H1 (cell line): Measurements from ENCODE around the gene C7orf57. TPM values are rescaled to one million over a fixed set of nuclear protein-coding genes. Genes with fewer than 3 reads are reported as not detected.

Source experiments
- CTCF ChIA-PET: fragments of 300-600 bp; sonication (Branson Sonifier 250); formaldehyde crosslinking; loops from one replicate; lab custom pipeline; 2021; ENCODE audit not compliant: partially characterized antibody; lab: Charles Lee
- POLR2A ChIA-PET: fragments of 300-600 bp; sonication (Branson Sonifier 250); formaldehyde crosslinking; loops from one replicate; lab custom pipeline; 2021; ENCODE audit warnings: inconsistent platforms; ENCODE audit not compliant: partially characterized antibody; lab: Charles Lee
- DNase-seq, 2 experiments: peaks; one replicate each; pipeline versions ENCODE4 v3.0.0 to v3.0.0-alpha.2; 2010 to 2022; ENCODE audit warnings: low spot score in 2 of 2, low read depth in 1 of 2, mixed read lengths in 1 of 2
- FAIRE-seq: peaks from 2 replicates; lab custom pipeline; 2011; peaks lifted over from hg19 to GRCh38; lab: Jason Lieb, UNC
- H2AFZ ChIP-seq: 2 replicates; pipeline ENCODE4 v1.8.1; 2012; ENCODE audit warnings: low read length, inconsistent platforms
- H2AK5ac ChIP-seq: 2 replicates; pipeline ENCODE4 v1.6.1; 2013; ENCODE audit warnings: low read depth, low read length
- H2BK120ac ChIP-seq: replicated peaks from 2 replicates; pipeline ENCODE3; 2013; ENCODE audit warnings: low read depth, low read length, inconsistent platforms
- H2BK12ac ChIP-seq: 2 replicates; pipeline ENCODE4 v1.6.1; 2013; ENCODE audit warnings: low read depth, low read length
- H2BK15ac ChIP-seq: 2 replicates; pipeline ENCODE4 v1.6.1; 2013; ENCODE audit warnings: low read length
- H2BK20ac ChIP-seq: 2 replicates; pipeline ENCODE4 v1.6.1; 2013; ENCODE audit warnings: low read length
- H2BK5ac ChIP-seq: 2 replicates; pipeline ENCODE4 v1.6.1; 2013; ENCODE audit warnings: low read depth, low read length
- H3K14ac ChIP-seq: 2 replicates; pipeline ENCODE4 v1.6.1; 2013; ENCODE audit warnings: inconsistent platforms; ENCODE audit not compliant: insufficient read length
- H3K18ac ChIP-seq: 2 replicates; pipeline ENCODE4 v1.6.1; 2013; ENCODE audit warnings: low read length; ENCODE audit errors: extremely low read depth
- H3K23ac ChIP-seq: 2 replicates; pipeline ENCODE4 v1.6.1; 2013; ENCODE audit warnings: inconsistent platforms; ENCODE audit not compliant: insufficient read length
- H3K23me2 ChIP-seq: 2 replicates; pipeline ENCODE4 v1.6.1; 2013; ENCODE audit warnings: low read depth, low read length
- H3K27ac ChIP-seq: 2 replicates; pipeline ENCODE4 v1.6.1; 2011; ENCODE audit warnings: low read depth, low read length, inconsistent platforms
- H3K27me3 ChIP-seq, 4 experiments: replicated peaks in 1 of 4; 1 replicate in 1 of 4; 2 replicates in 3 of 4; pipeline versions ENCODE4 v1.6.1 to v1.8.1; 2011 to 2013; ENCODE audit warnings: low read length in 3 of 4, mild to moderate bottlenecking in 3 of 4, inconsistent platforms in 2 of 4, mixed read lengths in 2 of 4, moderate library complexity in 1 of 4; ENCODE audit not compliant: control insufficient read depth in 3 of 4, insufficient read depth in 3 of 4; ENCODE audit errors: extremely low read depth in 1 of 4
- H3K36me3 ChIP-seq, 4 experiments: 2 replicates each; pipeline versions ENCODE4 v1.6.1 to v1.8.1; 2011 to 2013; ENCODE audit warnings: mild to moderate bottlenecking in 4 of 4, low read length in 3 of 4, moderate library complexity in 2 of 4, control low read depth in 1 of 4, inconsistent platforms in 1 of 4; ENCODE audit not compliant: insufficient read depth in 4 of 4, control insufficient read depth in 2 of 4
- H3K4ac ChIP-seq: replicated peaks from 2 replicates; pipeline ENCODE3; 2013; ENCODE audit warnings: low read length, low read depth, mixed read lengths, inconsistent platforms; ENCODE audit not compliant: insufficient read length
- H3K4me1 ChIP-seq, 4 experiments: replicated peaks in 1 of 4; 1 replicate in 1 of 4; 2 replicates in 3 of 4; pipeline versions ENCODE4 v1.6.1 to v1.8.1; 2011 to 2013; ENCODE audit warnings: low read length in 3 of 4, inconsistent platforms in 2 of 4, mixed read lengths in 1 of 4; ENCODE audit not compliant: insufficient read depth in 4 of 4, control insufficient read depth in 3 of 4
- H3K4me2 ChIP-seq, 2 experiments: 2 replicates each; pipeline versions ENCODE4 v1.6.1 to v1.8.1; 2011 to 2013; ENCODE audit warnings: low read depth in 2 of 2, low read length in 2 of 2, control low read depth in 1 of 2, inconsistent platforms in 1 of 2, mild to moderate bottlenecking in 1 of 2; ENCODE audit not compliant: insufficient read depth in 1 of 2
- H3K4me3 ChIP-seq, 4 experiments: fragments of 200-600, 300-600 bp in 1 of 4; sonication (generic), shearing (Covaris generic), sonication (Bioruptor Twin) in 1 of 4; 2 replicates each; pipeline versions ENCODE4 v1.5.1 to v1.8.1; 2011 to 2016; ENCODE audit warnings: low read length in 4 of 4, low read depth in 3 of 4, control low read depth in 2 of 4, inconsistent platforms in 2 of 4, mild to moderate bottlenecking in 2 of 4, mixed read lengths in 1 of 4, moderate library complexity in 1 of 4; ENCODE audit not compliant: insufficient read depth in 2 of 4; ENCODE audit errors: extremely low read depth in 1 of 4
- H3K56ac ChIP-seq: replicated peaks from 2 replicates; pipeline ENCODE3; 2013; ENCODE audit warnings: low read depth, mild to moderate bottlenecking, mixed read lengths, low read length, inconsistent platforms; ENCODE audit not compliant: insufficient read length
- H3K79me1 ChIP-seq: 2 replicates; pipeline ENCODE4 v1.6.1; 2013; ENCODE audit warnings: low read depth, low read length, control low read depth
- H3K79me2 ChIP-seq, 2 experiments: 2 replicates each; pipeline versions ENCODE4 v1.6.1 to v1.8.1; 2012 to 2013; ENCODE audit warnings: low read length in 2 of 2, mild to moderate bottlenecking in 2 of 2, inconsistent platforms in 1 of 2; ENCODE audit not compliant: insufficient read depth in 2 of 2, control insufficient read depth in 1 of 2
- H3K9ac ChIP-seq, 4 experiments: replicated peaks in 1 of 4; 1 replicate in 1 of 4; 2 replicates in 3 of 4; pipeline versions ENCODE4 v1.6.1 to v1.8.1; 2011 to 2013; ENCODE audit warnings: low read depth in 3 of 4, low read length in 3 of 4, control low read depth in 2 of 4, mild to moderate bottlenecking in 2 of 4, moderate library complexity in 2 of 4, inconsistent platforms in 1 of 4; ENCODE audit errors: extremely low read depth in 1 of 4
- H3K9me3 ChIP-seq, 2 experiments: 2 replicates each; pipeline versions ENCODE4 v1.6.1 to v1.8.1; 2012 to 2013; ENCODE audit warnings: mild to moderate bottlenecking in 2 of 2, moderate library complexity in 2 of 2, control low read depth in 1 of 2, inconsistent platforms in 1 of 2, low read depth in 1 of 2, low read length in 1 of 2, mixed read lengths in 1 of 2; ENCODE audit not compliant: insufficient read depth in 2 of 2
- H4K20me1 ChIP-seq, 2 experiments: replicated peaks in 1 of 2; 2 replicates each; pipeline versions ENCODE3 to v1.8.1; 2011 to 2013; ENCODE audit warnings: inconsistent platforms in 2 of 2, low read length in 2 of 2, mild to moderate bottlenecking in 1 of 2; ENCODE audit not compliant: insufficient read depth in 2 of 2, control insufficient read depth in 1 of 2
- H4K5ac ChIP-seq: 2 replicates; pipeline ENCODE4 v1.6.1; 2013; ENCODE audit warnings: low read length, low read depth, mixed read lengths, inconsistent platforms; ENCODE audit not compliant: insufficient read length
- H4K8ac ChIP-seq: 2 replicates; pipeline ENCODE4 v1.8.0; 2013; ENCODE audit warnings: mild to moderate bottlenecking, moderate library complexity, low read length, inconsistent platforms; ENCODE audit not compliant: insufficient read depth; ENCODE audit errors: extremely low read depth
- H4K91ac ChIP-seq: replicated peaks from 2 replicates; pipeline ENCODE3; 2013; ENCODE audit warnings: low read length, mixed read lengths, inconsistent platforms; ENCODE audit not compliant: insufficient read length
- BRCA1 ChIP-seq: IDR thresholded peaks from 2 replicates; pipeline ENCODE4 v1.6.1; 2012; ENCODE audit warnings: low read depth, low read length, improper control_type of control experiment
- CEBPB ChIP-seq: IDR thresholded peaks from 2 replicates; pipeline ENCODE4 v1.6.1; 2012; ENCODE audit warnings: low read depth, low read length
- EGR1 ChIP-seq: IDR thresholded peaks from 2 replicates; pipeline ENCODE4 v1.6.1; 2011; ENCODE audit warnings: low read depth, low read length, borderline replicate concordance
- EP300 ChIP-seq, 2 experiments: IDR thresholded peaks; 1 replicate in 1 of 2; 2 replicates in 1 of 2; pipeline ENCODE4 v1.6.1; 2011 to 2012; ENCODE audit warnings: low read depth in 2 of 2, low read length in 2 of 2, mild to moderate bottlenecking in 2 of 2, borderline replicate concordance in 1 of 2, inconsistent platforms in 1 of 2, moderate library complexity in 1 of 2
- PHF8 ChIP-seq: fragments of 200-600 bp; sonication (generic); conservative IDR thresholded peaks from 2 replicates; pipeline ENCODE4 v1.7.1; 2012; ENCODE audit warnings: low read depth, mild to moderate bottlenecking, inconsistent platforms, low read length, moderate library complexity
- SIRT6 ChIP-seq: IDR thresholded peaks from one replicate; pipeline ENCODE4 v1.7.1; 2012; ENCODE audit warnings: low read length, inconsistent platforms
- SP1 ChIP-seq: IDR thresholded peaks from 2 replicates; pipeline ENCODE4 v1.6.1; 2011; ENCODE audit warnings: low read depth, low read length
- SRF ChIP-seq: IDR thresholded peaks from 2 replicates; pipeline ENCODE4 v1.6.1; 2011; ENCODE audit warnings: mild to moderate bottlenecking, low read depth, low read length, moderate library complexity
- ZNF274 ChIP-seq: IDR thresholded peaks from 2 replicates; pipeline ENCODE4 v1.7.0; 2012; ENCODE audit warnings: low read length, borderline replicate concordance; ENCODE audit errors: extremely low read depth
- WGBS, 2 experiments: shearing (Covaris generic) in 1 of 2; methylation state at CpG; one replicate each; pipeline versions ENCODE4 v1.1.6 to v1.1.7; 2013 to 2015; ENCODE audit warnings: low lambda C conversion rate in 2 of 2, mixed read lengths in 2 of 2, inconsistent platforms in 1 of 2, low coverage in 1 of 2, missing lambda C conversion rate in 1 of 2; ENCODE audit not compliant: insufficient replicate concordance in 2 of 2, insufficient coverage in 1 of 2, insufficient read length in 1 of 2; ENCODE audit errors: extremely low coverage in 1 of 2, missing lambda C conversion rate in 1 of 2; 5-methylcytosine and 5-hydroxymethylcytosine counted together
- polyA plus RNA-seq, 7 experiments: library from polyadenylated mRNA; depleted of rRNA in 3 of 7; stranded (reverse) in 5 of 7; unstranded in 2 of 7; fragments of >200 nt in 5 of 7; fragments of 200-250 nt in 2 of 7; gene quantifications; 1 replicate in 5 of 7; 2 replicates in 1 of 7; 4 replicates in 1 of 7; pipeline versions ENCODE4 v1.2.1 to v1.2.3, GENCODE V29; 2011 to 2013; ENCODE audit warnings: missing spikeins in 2 of 7, mixed read lengths in 2 of 7
- total RNA-seq: library from RNA; stranded (reverse); fragmentation: NEBNext Ultra II Directional; extraction: Animal tissue kit (Norgen Biotek cat#: 25700); gene quantifications from 2 replicates; pipeline ENCODE4 v1.2.1, GENCODE V29; 2021
- TF ChIP-seq, protein P1 (sequence below): IDR thresholded peaks from 2 replicates; pipeline ENCODE4 v1.6.1; 2011; ENCODE audit warnings: low read depth, mild to moderate bottlenecking, low read length; ENCODE audit not compliant: insufficient read depth
- TF ChIP-seq, protein P2 (sequence below), 3 experiments: IDR thresholded peaks; 1 replicate in 2 of 3; 2 replicates in 1 of 3; pipeline versions ENCODE4 v1.5.1 to v1.6.1; 2011; ENCODE audit warnings: low read length in 3 of 3, mild to moderate bottlenecking in 3 of 3, inconsistent platforms in 2 of 3, low read depth in 1 of 3, moderate library complexity in 1 of 3; ENCODE audit not compliant: insufficient read depth in 1 of 3; ENCODE audit errors: control extremely low read depth in 1 of 3

C7orf57 gene
- total and polyA plus RNA-seq, 2 of the 8 experiments (the other 6 are each of a cell fraction or from before 2014, with no cell fraction given) = 0.08 to 0.56 TPM

DNA sequence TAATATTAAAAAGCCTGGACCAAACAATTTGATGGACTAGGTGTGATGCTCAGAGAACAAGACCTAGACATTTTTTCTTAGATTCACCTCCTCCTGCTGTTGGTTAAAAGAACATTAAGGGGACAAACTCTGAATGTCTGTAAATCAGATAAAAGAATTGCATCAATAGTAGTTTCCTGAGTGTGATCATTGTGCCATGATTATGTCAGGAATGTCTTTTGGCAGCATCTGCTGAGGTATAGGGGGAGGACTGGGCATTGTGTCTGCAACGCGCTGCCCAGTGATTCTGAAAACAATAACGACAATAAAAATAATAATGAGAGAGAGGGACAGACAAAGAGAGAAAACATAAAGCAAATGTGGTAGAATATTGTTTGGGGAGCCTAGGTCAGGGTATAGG is 6.9 kb downstream of the C7orf57 start:
- Histone ChIP-seq H2AFZ (no peak overlapping the region), H2BK5ac (no peak overlapping the region), H2BK12ac (no peak overlapping the region), H2BK15ac (no peak overlapping the region), H3K27me3 (peaks cover 0 to under 1% (median under 1%) of the 10 kb centered on the region in 4 experiments; a peak in 3 of 7 replicates), H4K91ac (no peak overlapping the region), H3K36me3 (no peaks in the 10 kb centered on the region), H3K9me3 (no peaks in the 10 kb centered on the region), H3K4ac (no peak overlapping the region), H3K18ac (no peak overlapping the region), H3K14ac (no peak overlapping the region), H4K8ac (no peak overlapping the region), H3K27ac (no peak overlapping the region), H3K79me1 (no peaks in the 10 kb centered on the region), H3K9ac (no peak overlapping the region), H2AK5ac (no peak overlapping the region), H4K5ac (no peak overlapping the region), H3K56ac (no peak overlapping the region), H4K20me1 (no peaks in the 10 kb centered on the region), H3K23ac (no peak overlapping the region), H3K23me2 (peaks cover 5% of the 10 kb centered on the region; the same call in 1 of the 2 replicates), H2BK20ac (0 out of 2 replicates have a peak overlapping the region, but pooled peaks have one; percentile 84), H2BK120ac (no peak overlapping the region), H3K79me2 (no peaks in the 10 kb centered on the region), H3K4me2 (no peak overlapping the region), H3K4me3 (no peak overlapping the region), H3K4me1 (peaks cover 5 to 26% (median 12%) of the 10 kb centered on the region in 4 experiments; a peak in 6 of 7 replicates)
- POLR2A ChIA-PET = interaction anchor here (1.2 to 2.6 kb wide), 2 partner anchors 28 to 47 kb away, joined by 3 to 14 read pairs; partner anchors contain the start of gene UPP1
- WGBS, 2 experiments = 86% methylated on average over 3 of the region's 3 CpGs; no CpG with 5 or more reads in 1 of the 2 experiments
- CTCF ChIA-PET = interaction anchor here (1.4 to 2.5 kb wide), 2 partner anchors 51 to 60 kb away, joined by 3 to 6 read pairs; no protein-coding TSS in a partner anchor
- FAIRE-seq (no peak), DNase-seq (no peak)
- no peak for TF ChIP-seq ZNF274
- TF ChIP-seq CEBPB = no peak
- no peak for TF ChIP-seq SRF
- TF ChIP-seq EP300 (IDR thresholded peaks at IDR 0.05; ENCODE audit: borderline replicate concordance in 1 of 2, low read depth in 2 of 2, low read length in 2 of 2) = no peak
- TF ChIP-seq EGR1 = no peak
- no peak for TF ChIP-seq PHF8
- TF ChIP-seq BRCA1 = no peak
- TF ChIP-seq, protein P1, sequence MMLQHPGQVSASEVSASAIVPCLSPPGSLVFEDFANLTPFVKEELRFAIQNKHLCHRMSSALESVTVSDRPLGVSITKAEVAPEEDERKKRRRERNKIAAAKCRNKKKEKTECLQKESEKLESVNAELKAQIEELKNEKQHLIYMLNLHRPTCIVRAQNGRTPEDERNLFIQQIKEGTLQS = no peak
- TF ChIP-seq SIRT6 = no peak
- TF ChIP-seq, protein P2, sequence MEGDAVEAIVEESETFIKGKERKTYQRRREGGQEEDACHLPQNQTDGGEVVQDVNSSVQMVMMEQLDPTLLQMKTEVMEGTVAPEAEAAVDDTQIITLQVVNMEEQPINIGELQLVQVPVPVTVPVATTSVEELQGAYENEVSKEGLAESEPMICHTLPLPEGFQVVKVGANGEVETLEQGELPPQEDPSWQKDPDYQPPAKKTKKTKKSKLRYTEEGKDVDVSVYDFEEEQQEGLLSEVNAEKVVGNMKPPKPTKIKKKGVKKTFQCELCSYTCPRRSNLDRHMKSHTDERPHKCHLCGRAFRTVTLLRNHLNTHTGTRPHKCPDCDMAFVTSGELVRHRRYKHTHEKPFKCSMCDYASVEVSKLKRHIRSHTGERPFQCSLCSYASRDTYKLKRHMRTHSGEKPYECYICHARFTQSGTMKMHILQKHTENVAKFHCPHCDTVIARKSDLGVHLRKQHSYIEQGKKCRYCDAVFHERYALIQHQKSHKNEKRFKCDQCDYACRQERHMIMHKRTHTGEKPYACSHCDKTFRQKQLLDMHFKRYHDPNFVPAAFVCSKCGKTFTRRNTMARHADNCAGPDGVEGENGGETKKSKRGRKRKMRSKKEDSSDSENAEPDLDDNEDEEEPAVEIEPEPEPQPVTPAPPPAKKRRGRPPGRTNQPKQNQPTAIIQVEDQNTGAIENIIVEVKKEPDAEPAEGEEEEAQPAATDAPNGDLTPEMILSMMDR (IDR thresholded peaks at IDR 0.05; ENCODE audit: control extremely low read depth in 1 of 3, insufficient read depth in 1 of 3, low read depth in 1 of 3, low read length in 3 of 3) = no peak
- TF ChIP-seq SP1 = no peak
